H1 (cell line): ENCODE data around the gene KRTAP4-1. TPM values are rescaled to one million over a fixed set of nuclear protein-coding genes. Genes with fewer than 3 reads are reported as not detected.

Source experiments
- CHD7 ChIP-seq: fragments of 300-600 bp; sonication (generic); IDR thresholded peaks from 2 replicates; pipeline ENCODE4 v1.7.1; 2012; ENCODE audit warnings: low read length, moderate library complexity, mild to moderate bottlenecking, inconsistent platforms; ENCODE audit not compliant: insufficient replicate concordance
- RXRA ChIP-seq: IDR thresholded peaks from 2 replicates; pipeline ENCODE4 v1.6.1; 2011; ENCODE audit warnings: low read depth, mild to moderate bottlenecking, low read length, moderate library complexity; ENCODE audit not compliant: insufficient read depth
- polyA plus RNA-seq, 7 experiments: library from polyadenylated mRNA; depleted of rRNA in 3 of 7; stranded (reverse) in 5 of 7; unstranded in 2 of 7; fragments of >200 nt in 5 of 7; fragments of 200-250 nt in 2 of 7; gene quantifications; 1 replicate in 5 of 7; 2 replicates in 1 of 7; 4 replicates in 1 of 7; pipeline versions ENCODE4 v1.2.1 to v1.2.3, GENCODE V29; 2011 to 2013; ENCODE audit warnings: missing spikeins in 2 of 7, mixed read lengths in 2 of 7
- total RNA-seq: library from RNA; stranded (reverse); fragmentation: NEBNext Ultra II Directional; extraction: Animal tissue kit (Norgen Biotek cat#: 25700); gene quantifications from 2 replicates; pipeline ENCODE4 v1.2.1, GENCODE V29; 2021

The KRTAP4-1 gene
- total and polyA plus RNA-seq, 2 of the 8 experiments (the other 6 are each of a cell fraction or from before 2014, with no cell fraction given), result not detected

GRCh38 chr17:41171886-41172285, 12.8 kb downstream of the KRTAP4-1 start (continued):
- TF ChIP-seq CHD7, result no peak
- no peak for TF ChIP-seq RXRA
